T-cell (primary cell): ENCODE measurements around the gene GAS2L2. TPM values are rescaled to one million over a fixed set of nuclear protein-coding genes. Genes with fewer than 3 reads are reported as not detected.

Experiments used
- ATAC-seq, 4 experiments: fragments of 200-7000 bp in 3 of 4; fragments of 150-1000 bp in 1 of 4; cut with Tn5 transposase; replicated peaks in 1 of 4; 1 replicate in 3 of 4; 2 replicates in 1 of 4; pipeline ENCODE4 v1.10.0; 2021; ENCODE audit warnings: moderate library complexity in 3 of 4, mild to moderate bottlenecking in 2 of 4, moderate number of reproducible peaks in 1 of 4
- CTCF ChIA-PET, 2 donors: fragments of 300-600 bp; sonication (Branson Sonifier 250); formaldehyde crosslinking; loops; one replicate each; lab custom pipeline; 2022; ENCODE audit warnings: antibody characterized with exemption in 2 of 2; lab: Charles Lee
- POLR2A ChIA-PET, 2 donors: fragments of 300-600 bp; sonication (Branson Sonifier 250); formaldehyde crosslinking; loops; one replicate each; lab custom pipeline; 2022; ENCODE audit warnings: antibody characterized with exemption in 2 of 2; lab: Charles Lee
- DNase-seq, 35 experiments: peaks; one replicate each; pipeline versions ENCODE4 v3.0.0 to v3.0.0-alpha.2; 2013 to 2023
- H3K27ac ChIP-seq: one replicate; pipeline ENCODE4 v1.5.1; 2013; ENCODE audit warnings: low read length
- H3K27me3 ChIP-seq, 2 experiments: replicated peaks in 1 of 2; 1 replicate in 1 of 2; 2 replicates in 1 of 2; pipeline versions ENCODE4 v1.6.1 to v1.7.0; 2013; ENCODE audit warnings: low read length in 1 of 2, mixed read lengths in 1 of 2; ENCODE audit not compliant: control insufficient read depth in 2 of 2, insufficient read depth in 2 of 2; ENCODE audit errors: extremely low read depth in 1 of 2
- H3K36me3 ChIP-seq, 2 donors: 1 replicate in 1 of 2; 2 replicates in 1 of 2; pipeline versions ENCODE4 v1.6.1 to v1.7.0; 2013; ENCODE audit warnings: low read length in 1 of 2; ENCODE audit not compliant: control insufficient read depth in 2 of 2, insufficient read depth in 1 of 2; ENCODE audit errors: extremely low read depth in 1 of 2
- H3K4me1 ChIP-seq, 2 experiments: 1 replicate in 1 of 2; 2 replicates in 1 of 2; pipeline versions ENCODE4 v1.6.1 to v1.7.0; 2013; ENCODE audit warnings: low read length in 2 of 2, mixed read lengths in 1 of 2; ENCODE audit not compliant: insufficient read depth in 2 of 2, control insufficient read depth in 1 of 2; ENCODE audit errors: extremely low read depth in 1 of 2
- H3K4me3 ChIP-seq, 2 donors: 1 replicate in 1 of 2; 2 replicates in 1 of 2; pipeline versions ENCODE4 v1.5.1 to v1.7.0; 2013; ENCODE audit warnings: mild to moderate bottlenecking in 2 of 2, low read length in 1 of 2, moderate library complexity in 1 of 2; ENCODE audit not compliant: control insufficient read depth in 1 of 2; ENCODE audit errors: extremely low read depth in 1 of 2
- H3K9me3 ChIP-seq: 2 replicates; pipeline ENCODE4 v1.7.0; 2013
- H3K27ac Mint-ChIP-seq, 2 donors: one replicate each; pipeline ENCODE4 v1.8.0; 2020 to 2021; ENCODE audit warnings: mild to moderate bottlenecking in 2 of 2, mixed read lengths in 2 of 2
- H3K27me3 Mint-ChIP-seq, 2 donors: one replicate each; pipeline ENCODE4 v1.8.0; 2021 to 2022; ENCODE audit warnings: mixed read lengths in 2 of 2
- H3K36me3 Mint-ChIP-seq: one replicate; pipeline ENCODE4 v1.8.0; 2021; ENCODE audit warnings: mixed read lengths
- H3K4me1 Mint-ChIP-seq, 3 donors: one replicate each; pipeline ENCODE4 v1.8.0; 2020 to 2022; ENCODE audit warnings: mixed read lengths in 3 of 3, mild to moderate bottlenecking in 1 of 3
- H3K4me3 Mint-ChIP-seq, 3 donors: one replicate each; pipeline ENCODE4 v1.8.0; 2020 to 2022; ENCODE audit warnings: mild to moderate bottlenecking in 3 of 3, mixed read lengths in 3 of 3, moderate library complexity in 3 of 3
- H3K9me3 Mint-ChIP-seq, 3 donors: one replicate each; pipeline ENCODE4 v1.8.0; 2020 to 2022; ENCODE audit warnings: mixed read lengths in 3 of 3
- WGBS: methylation state at CpG from one replicate; pipeline ENCODE4 v1.1.5; 2013; ENCODE audit warnings: missing lambda C conversion rate; ENCODE audit not compliant: insufficient coverage; 5-methylcytosine and 5-hydroxymethylcytosine counted together
- total RNA-seq, 35 experiments: library from RNA in 6 of 35; stranded (reverse) in 6 of 35; fragments of 120-200 nt in 1 of 35; gene quantifications; one replicate each; pipeline versions ENCODE4 v1.2.1 to v1.2.4 and lab custom pipeline; 2013 to 2026

GAS2L2 gene
- total RNA-seq, 5 donors from 2014 or later (not counting 1 experiment from before 2014, with no cell fraction given) = 0.07 to 0.26 (median 0.21) TPM; not detected in 1

DNA sequence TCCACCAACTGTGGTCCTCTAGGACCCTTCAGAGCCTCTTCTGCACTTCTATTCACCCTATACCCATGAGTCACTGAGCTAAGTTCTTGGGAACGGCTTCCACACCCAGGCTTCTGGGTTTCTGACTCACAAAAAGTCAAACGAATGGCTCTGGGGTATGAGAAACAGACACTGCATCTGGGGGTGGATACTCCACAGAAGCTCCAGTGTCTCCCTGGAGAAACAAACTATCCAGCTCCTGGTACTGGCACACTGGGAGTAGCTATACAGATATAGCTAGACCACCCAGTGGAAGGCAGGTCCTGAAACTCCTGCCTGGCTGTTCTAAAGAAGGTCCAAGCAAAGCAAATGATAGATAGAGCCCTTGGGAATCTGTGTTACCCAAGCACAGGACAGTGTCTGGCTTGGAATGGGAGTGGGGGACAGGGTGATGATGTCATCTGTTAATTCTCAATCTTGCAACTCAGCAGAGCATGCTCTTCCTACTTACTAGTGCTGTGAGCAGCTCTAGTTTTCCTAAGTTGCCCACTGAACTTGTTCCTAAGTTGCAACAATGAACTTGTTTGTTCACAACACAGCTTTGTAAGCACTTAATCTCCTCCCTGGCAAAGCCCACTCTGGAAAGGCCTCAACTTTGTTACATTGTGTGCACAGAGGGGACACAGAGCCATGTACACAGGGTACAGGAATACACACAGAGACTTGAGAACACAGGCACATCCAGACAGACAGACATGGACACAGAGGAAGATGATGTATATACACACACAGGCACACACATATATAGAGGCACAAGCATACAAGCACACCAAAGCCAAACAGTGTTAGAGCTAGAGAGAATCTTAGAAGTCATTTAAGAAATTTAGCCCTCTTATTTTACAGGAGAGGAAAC, 35.7 kb upstream of the GAS2L2 start:
- peak in 2 of 4 experiments; percentile 42 to 61 for ATAC-seq
- H3K27me3 Mint-ChIP-seq = peaks cover 12 to 15% of the 10 kb centered on the region in 2 donors
- ChIA-PET POLR2A (interaction anchor here in 1 of 2 donors (0.7 kb wide), 1 partner anchor 210 kb away, joined by 4 read pairs; no protein-coding TSS in a partner anchor), CTCF (interaction anchor here in 1 of 2 donors (1.0 to 1.2 kb wide), 2 partner anchors 20 to 119 kb away, joined by 4 read pairs; no protein-coding TSS in a partner anchor)
- H3K9me3 Mint-ChIP-seq = no peaks in the 10 kb centered on the region
- H3K4me3 Mint-ChIP-seq = peak overlapping the region in 1 of 3 donors; percentile 44
- peak overlapping the region; percentile 8 to 82 for H3K27ac Mint-ChIP-seq
- no peaks in the 10 kb centered on the region for H3K36me3 ChIP-seq
- H3K9me3 ChIP-seq = no peaks in the 10 kb centered on the region
- no peaks in the 10 kb centered on the region for H3K36me3 Mint-ChIP-seq
- H3K27ac ChIP-seq = no peak overlapping the region
- H3K4me1 ChIP-seq = peaks cover 0 to 5% of the 10 kb centered on the region in 2 experiments
- DNase-seq = no peak
- WGBS = 60% methylated on average over 1 of the region's 2 CpGs
- H3K4me1 Mint-ChIP-seq = peaks cover 21 to 32% (median 32%) of the 10 kb centered on the region in 3 donors
- H3K27me3 ChIP-seq = peaks cover 0 to 22% of the 10 kb centered on the region in 2 experiments
- H3K4me3 ChIP-seq = no peak overlapping the region

DNA sequence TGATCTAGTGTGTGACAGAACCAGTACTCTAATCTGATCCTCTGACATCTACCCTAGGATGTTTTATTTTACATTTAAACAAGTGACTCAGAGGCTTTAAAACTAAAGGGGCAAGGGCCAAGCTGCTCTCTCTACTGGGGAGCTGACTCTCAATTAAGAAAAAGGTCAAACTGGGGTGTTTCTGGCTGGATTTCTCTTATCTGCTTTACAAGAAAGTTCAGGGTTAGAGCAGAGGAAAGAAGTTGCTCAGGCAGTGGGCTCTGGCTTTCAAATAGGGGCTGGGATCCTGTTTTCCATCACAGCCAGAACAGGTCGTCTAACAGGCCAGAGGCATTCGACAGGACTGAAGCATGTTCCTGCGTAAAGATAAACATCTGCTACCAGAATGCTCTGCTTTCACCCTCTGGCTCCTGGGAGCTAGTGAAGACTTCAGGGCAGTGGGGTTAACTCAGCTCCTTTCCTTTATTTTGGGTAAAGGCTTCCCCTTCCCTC, 33.9 kb upstream of the GAS2L2 start:
- H3K27me3 ChIP-seq = peaks cover 0 to 18% of the 10 kb centered on the region in 2 experiments
- H3K4me3 ChIP-seq = no peak overlapping the region
- DNase-seq (no peak), ATAC-seq (no peak)
- H3K4me1 ChIP-seq = peaks cover 0 to 5% of the 10 kb centered on the region in 2 experiments
- H3K27ac Mint-ChIP-seq = no peak overlapping the region
- H3K4me1 Mint-ChIP-seq = peaks cover 12 to 23% (median 22%) of the 10 kb centered on the region in 3 donors
- no CpG with 5 or more reads among the region's 3 CpGs for WGBS
- H3K36me3 Mint-ChIP-seq = no peaks in the 10 kb centered on the region
- no peak overlapping the region for H3K4me3 Mint-ChIP-seq
- no peaks in the 10 kb centered on the region for H3K9me3 ChIP-seq
- ChIA-PET CTCF (no interaction called here), POLR2A (no interaction called here)
- H3K27me3 Mint-ChIP-seq = peaks cover 3 to 4% of the 10 kb centered on the region in 2 donors
- H3K9me3 Mint-ChIP-seq = no peaks in the 10 kb centered on the region
- H3K27ac ChIP-seq = no peak overlapping the region
- H3K36me3 ChIP-seq = no peaks in the 10 kb centered on the region

DNA sequence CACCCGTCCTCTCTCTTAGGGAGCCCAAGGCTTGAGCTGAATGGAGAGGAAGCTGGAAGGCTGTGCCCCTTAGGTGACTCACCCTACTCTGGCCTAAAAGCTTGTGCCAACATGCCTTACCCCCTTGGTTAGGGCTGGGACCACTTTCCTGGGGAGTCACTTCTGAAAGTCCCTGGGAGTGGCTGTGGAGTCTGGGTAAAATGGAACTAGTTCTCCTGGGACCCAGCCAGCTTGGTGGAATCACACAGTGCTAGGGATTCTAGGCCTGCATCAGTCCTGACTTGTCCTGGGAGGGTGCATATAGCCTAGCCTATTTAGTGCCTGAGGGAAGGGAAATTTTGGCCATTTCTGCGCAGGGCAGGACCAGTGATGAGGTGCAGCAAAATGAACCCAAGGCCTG, 31.9 kb upstream of the GAS2L2 start:
- peaks cover 0 to 5% of the 10 kb centered on the region in 2 experiments for H3K4me1 ChIP-seq
- H3K4me3 ChIP-seq = no peak overlapping the region
- no peaks in the 10 kb centered on the region for H3K9me3 Mint-ChIP-seq
- H3K27ac ChIP-seq = no peak overlapping the region
- no peak overlapping the region for H3K4me3 Mint-ChIP-seq
- no peak for ATAC-seq
- ChIA-PET CTCF (interaction anchor here in 1 of 2 donors (1.0 kb wide), 1 partner anchor 16 kb away, joined by 3 read pairs; no protein-coding TSS in a partner anchor), POLR2A (no interaction called here)
- no peak overlapping the region for H3K27ac Mint-ChIP-seq
- H3K27me3 Mint-ChIP-seq = peaks cover 4 to 7% of the 10 kb centered on the region in 2 donors
- no peaks in the 10 kb centered on the region for H3K36me3 Mint-ChIP-seq
- peaks cover 9 to 19% (median 15%) of the 10 kb centered on the region in 3 donors for H3K4me1 Mint-ChIP-seq
- DNase-seq = no peak
- H3K36me3 ChIP-seq = no peaks in the 10 kb centered on the region
- 100% methylated on average over 1 of the region's 2 CpGs for WGBS
- H3K27me3 ChIP-seq = peaks cover 0 to 22% of the 10 kb centered on the region in 2 experiments
- H3K9me3 ChIP-seq = no peaks in the 10 kb centered on the region

DNA sequence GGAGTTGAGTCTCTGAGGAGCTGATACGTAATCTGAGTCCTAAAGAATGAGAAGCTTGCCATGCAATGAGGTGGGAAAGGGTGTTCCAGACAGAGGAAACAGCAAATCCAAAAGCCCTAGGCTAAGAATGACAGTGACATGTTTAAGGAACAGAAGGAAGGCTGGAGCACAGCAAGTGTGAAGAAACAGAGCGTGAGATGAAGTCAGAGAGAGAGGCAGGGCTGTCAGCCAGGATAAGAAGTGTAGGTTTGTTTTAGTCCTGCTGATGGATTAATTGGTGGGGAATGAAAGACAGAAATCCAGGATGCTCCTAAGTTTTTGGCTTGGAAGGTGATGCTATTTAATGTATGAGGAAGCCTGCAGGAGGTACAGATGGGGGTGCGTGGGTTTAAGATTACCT, 27.9 kb upstream of the GAS2L2 start:
- no peaks in the 10 kb centered on the region for H3K36me3 Mint-ChIP-seq
- H3K4me1 Mint-ChIP-seq = no peaks in the 10 kb centered on the region
- Histone ChIP-seq H3K9me3 (no peaks in the 10 kb centered on the region), H3K27ac (no peak overlapping the region), H3K4me1 (no peaks in the 10 kb centered on the region), H3K36me3 (no peaks in the 10 kb centered on the region), H3K4me3 (no peak overlapping the region), H3K27me3 (peaks cover 0 to 28% of the 10 kb centered on the region in 2 experiments)
- WGBS = 96% methylated on average over 3 of the region's 3 CpGs
- H3K27ac Mint-ChIP-seq = no peak overlapping the region
- no peak for DNase-seq
- POLR2A ChIA-PET = no interaction called here
- no peak overlapping the region for H3K4me3 Mint-ChIP-seq
- no peak for ATAC-seq
- CTCF ChIA-PET = interaction anchor here in 1 of 2 donors (1.6 kb wide), 1 partner anchor 17 kb away, joined by 5 read pairs; no protein-coding TSS in a partner anchor
- H3K9me3 Mint-ChIP-seq = no peaks in the 10 kb centered on the region
- peaks cover 4 to 10% of the 10 kb centered on the region in 2 donors for H3K27me3 Mint-ChIP-seq

DNA sequence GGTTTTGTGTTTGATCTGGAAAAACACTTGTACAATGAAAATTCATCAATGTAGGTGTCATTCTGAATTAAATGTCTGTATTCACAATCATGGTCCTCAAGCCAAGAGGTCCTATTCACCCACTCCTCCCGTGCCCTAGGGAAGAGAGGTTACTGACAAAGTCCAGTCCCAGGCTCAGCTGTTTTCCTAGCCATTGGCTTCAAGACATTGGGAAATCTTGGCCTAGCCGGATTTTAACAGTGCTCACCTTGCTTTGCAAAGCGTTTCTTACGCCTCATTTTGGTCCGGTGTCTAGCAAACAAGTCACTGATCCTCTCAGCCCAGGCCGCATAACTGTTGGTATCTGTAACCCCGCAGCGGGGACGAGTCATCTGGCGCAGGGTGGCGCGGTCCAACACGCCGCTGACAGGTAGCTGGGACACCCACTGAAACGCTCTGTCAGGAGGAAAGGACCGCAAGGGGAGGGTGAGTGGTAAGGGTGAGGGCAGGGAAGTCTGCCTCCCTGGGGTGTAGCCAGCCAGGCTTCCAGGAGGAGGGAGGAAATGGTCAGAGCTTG, 25.7 kb upstream of the GAS2L2 start:
- Mint-ChIP-seq H3K27ac (no peak overlapping the region), H3K4me3 (no peak overlapping the region), H3K27me3 (peaks cover 4 to 13% of the 10 kb centered on the region in 2 donors), H3K9me3 (no peaks in the 10 kb centered on the region), H3K36me3 (no peaks in the 10 kb centered on the region), H3K4me1 (no peaks in the 10 kb centered on the region)
- 95% methylated on average over 14 of the region's 16 CpGs for WGBS
- CTCF ChIA-PET = interaction anchor here in 1 of 2 donors (1.0 kb wide), 1 partner anchor 21 kb away, joined by 3 read pairs; no protein-coding TSS in a partner anchor
- Histone ChIP-seq H3K9me3 (no peaks in the 10 kb centered on the region), H3K27me3 (peaks cover 0 to 30% of the 10 kb centered on the region in 2 experiments), H3K27ac (no peak overlapping the region), H3K4me1 (no peaks in the 10 kb centered on the region), H3K4me3 (no peak overlapping the region), H3K36me3 (no peaks in the 10 kb centered on the region)
- DNase-seq (no peak), ATAC-seq (no peak)
- POLR2A ChIA-PET = no interaction called here

DNA sequence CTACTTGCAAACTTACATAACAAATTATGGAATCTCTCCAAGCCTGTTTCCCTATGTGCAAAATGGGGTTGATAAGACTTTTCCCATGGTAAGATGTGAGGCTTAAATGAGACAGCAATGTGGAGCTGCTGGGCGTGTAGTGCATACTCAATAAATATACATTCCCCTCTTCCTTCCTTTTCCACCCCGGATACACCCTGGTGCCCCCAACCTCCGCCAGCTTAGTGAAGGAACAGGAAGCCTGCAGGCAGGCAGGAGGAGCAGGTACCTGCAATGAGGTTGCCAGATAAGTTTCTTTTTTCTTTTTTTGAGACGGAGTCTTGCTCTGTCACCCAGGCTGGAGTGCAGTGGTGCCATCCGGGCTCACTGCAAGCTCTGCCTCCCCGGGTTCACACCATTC, 22.5 kb upstream of the GAS2L2 start:
- Histone ChIP-seq H3K36me3 (no peaks in the 10 kb centered on the region), H3K27me3 (peaks cover 0 to 34% of the 10 kb centered on the region in 2 experiments), H3K27ac (no peak overlapping the region), H3K4me3 (no peak overlapping the region), H3K4me1 (no peaks in the 10 kb centered on the region), H3K9me3 (no peaks in the 10 kb centered on the region)
- no peak for DNase-seq
- no peak overlapping the region for H3K27ac Mint-ChIP-seq
- H3K36me3 Mint-ChIP-seq = no peaks in the 10 kb centered on the region
- no peaks in the 10 kb centered on the region for H3K4me1 Mint-ChIP-seq
- WGBS = 20% methylated on average over 1 of the region's 6 CpGs
- POLR2A ChIA-PET = no interaction called here
- no peak for ATAC-seq
- no peak overlapping the region for H3K4me3 Mint-ChIP-seq
- CTCF ChIA-PET = no interaction called here
- peaks cover 0 to 15% of the 10 kb centered on the region in 2 donors for H3K27me3 Mint-ChIP-seq
- H3K9me3 Mint-ChIP-seq = no peaks in the 10 kb centered on the region
